DMS153 treated with DMSO at 0.1 percent for 48 hours (cell line): ENCODE measurements around the gene VPS8.

ENCODE experiments used
- DNase-seq: peaks from one replicate; lab custom pipeline; 2025; ENCODE audit not compliant: unreplicated experiment; lab: John Stamatoyannopoulos, UW

Gene VPS8

DNA sequence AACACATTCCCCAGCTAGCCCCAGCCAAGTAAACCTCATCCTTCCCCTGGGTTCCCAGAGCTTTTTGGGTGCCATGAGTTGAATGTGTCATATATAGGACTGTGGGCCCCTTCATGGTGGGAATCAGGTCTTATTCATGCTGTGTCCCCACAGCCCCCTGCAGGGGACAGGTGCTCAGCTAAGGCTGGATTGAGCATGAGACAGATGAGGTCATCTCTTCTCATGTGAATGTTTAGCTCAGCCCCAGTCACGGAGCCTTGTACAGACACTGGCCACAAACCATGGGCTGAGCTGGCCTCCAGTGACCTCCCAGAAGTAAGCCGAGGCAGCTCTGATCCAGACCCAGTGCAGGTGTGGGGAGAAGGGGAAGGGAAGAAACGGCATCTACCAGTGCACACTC is 270.2 kb downstream of the VPS8 start:
- no peak for DNase-seq

- no peak for DNase-seq
These were observed 270.9 kb downstream of the VPS8 start for GRCh38 chr3:185082829-185083228.

DNA sequence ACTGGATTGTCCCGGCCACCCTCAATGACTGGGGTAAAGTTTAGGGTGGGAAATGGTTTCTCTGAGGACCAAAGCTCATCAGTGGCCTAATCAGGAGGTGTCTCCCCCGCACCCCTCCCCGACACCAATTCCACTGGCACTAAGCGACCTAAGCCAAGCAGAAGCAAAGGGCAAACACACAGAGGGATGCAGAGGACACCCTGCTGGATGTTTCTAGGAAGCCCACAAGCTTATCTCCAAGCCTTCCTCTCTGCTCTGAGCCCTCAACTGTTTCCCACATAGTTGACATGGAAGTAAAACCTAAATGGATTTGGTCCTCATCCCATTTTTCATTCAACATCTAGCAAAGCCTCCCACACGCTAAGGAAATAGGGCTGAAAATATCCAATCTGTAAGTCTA is 272.4 kb downstream of the VPS8 start:
- no peak for DNase-seq

DNA sequence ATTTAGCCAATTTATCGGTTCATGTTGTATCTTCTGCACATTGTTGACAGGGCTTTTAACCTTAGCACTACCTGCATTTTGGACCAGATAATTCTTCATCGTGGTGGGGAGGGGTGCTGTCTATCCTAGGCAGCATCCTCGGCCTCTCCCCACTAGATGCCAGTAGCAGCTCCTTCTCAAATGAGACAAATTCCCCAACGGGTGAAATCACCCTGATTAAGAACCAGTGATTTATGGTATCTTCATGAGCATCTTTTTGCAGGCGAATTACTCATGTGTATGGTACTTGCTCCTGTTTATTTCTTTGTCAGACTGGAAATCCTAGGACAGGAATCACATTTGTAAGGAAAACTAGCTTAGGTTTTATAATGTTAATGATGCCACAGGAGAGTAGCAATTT is 272.9 kb downstream of the VPS8 start:
- DNase-seq = no peak

DNA sequence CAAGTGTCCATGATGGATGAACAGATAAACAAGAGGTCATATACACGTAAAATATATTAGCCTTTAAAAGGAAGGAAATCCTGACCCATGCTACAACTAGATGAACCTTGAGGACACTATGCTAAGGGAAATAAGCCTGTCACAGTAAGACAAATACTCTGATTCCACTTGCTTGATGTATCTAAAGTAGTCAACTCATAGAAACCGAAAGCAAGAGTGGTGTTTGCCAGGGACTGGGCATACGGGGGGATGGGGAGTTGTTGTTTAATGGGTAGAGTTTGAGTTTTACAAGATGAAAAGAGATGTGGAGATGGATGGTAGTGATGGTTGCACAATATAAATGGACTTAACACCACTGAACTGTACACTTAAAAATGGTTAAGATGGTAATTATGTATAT is 275.5 kb downstream of the VPS8 start:
- no peak for DNase-seq

GRCh38 chr3:185089343-185089742 is 277.4 kb downstream of the VPS8 start:
- no peak for DNase-seq

DNA sequence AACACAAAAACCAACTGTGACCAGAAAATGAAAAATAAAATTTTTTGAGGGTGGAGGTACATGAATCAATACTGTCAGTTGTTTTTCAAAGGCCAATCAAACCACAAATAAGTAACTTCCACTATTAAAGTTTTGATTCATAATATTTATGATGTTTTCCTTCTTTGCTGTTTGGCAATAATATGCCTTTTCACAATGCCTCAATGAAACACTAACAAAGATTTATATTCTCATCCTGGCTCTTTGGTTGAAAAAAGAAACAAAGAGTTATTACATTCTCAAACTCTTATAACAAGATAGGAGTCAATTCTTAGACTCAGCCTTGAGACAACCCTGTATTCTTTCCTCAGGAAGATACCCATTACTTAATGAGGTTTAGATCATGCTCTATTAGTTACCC is 277.8 kb downstream of the VPS8 start:
- no peak for DNase-seq

DNA sequence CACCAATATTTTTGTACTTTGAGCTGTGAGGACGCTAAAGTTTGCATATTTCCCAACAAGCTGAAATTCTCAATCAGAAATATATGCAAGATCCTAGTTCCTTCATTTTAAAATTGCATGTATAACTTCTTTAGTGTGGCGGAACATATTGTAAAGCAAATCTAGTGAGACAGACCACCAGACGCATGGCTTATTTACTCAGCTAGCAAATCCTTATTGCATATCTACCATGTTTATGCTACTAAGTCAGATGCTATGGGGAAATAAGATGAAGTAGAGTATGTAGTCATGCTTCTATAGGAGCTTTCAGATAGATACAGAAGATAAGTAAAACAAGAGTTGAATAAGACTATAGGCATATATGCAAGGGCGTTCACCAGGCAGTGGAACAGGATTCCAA is 278.8 kb downstream of the VPS8 start:
- DNase-seq = no peak

GRCh38 chr3:185093116-185093515 is 281.1 kb downstream of the VPS8 start:
- DNase-seq = no peak

DNA sequence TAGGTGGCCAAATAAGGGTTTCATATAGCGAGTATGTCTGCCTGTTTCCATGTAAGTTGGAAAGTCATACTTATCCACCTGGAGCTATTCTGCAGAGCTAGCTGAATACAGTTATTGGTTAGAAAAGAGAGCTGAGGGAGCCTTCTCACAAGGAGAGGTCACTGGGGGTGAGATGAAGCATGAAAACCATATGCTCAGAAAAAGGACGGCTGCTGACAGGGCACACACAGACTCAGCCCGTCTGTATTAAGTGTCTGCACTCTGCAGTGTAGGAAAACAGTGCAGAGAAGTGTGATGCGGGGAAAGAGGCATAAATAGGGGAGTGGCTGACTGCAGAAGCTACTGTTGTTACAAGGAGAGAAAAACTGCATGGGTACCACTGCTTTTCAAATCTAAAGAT is 282.7 kb downstream of the VPS8 start:
- DNase-seq = no peak
